ENCODE data around the gene PROCA1.

GRCh38 chr17:28740406-28741357, 29.0 kb upstream of the PROCA1 start:
- TF ChIP-seq EZH2 (IDR thresholded peaks at IDR 0.05; ENCODE audit: borderline replicate concordance, low read depth, low read length, severe bottlenecking) (no peak), CTCF (IDR thresholded peaks at IDR 0.05; ENCODE audit: borderline replicate concordance, extremely low read depth, low read length, poor library complexity, severe bottlenecking) (no peak)
